Ectodermal cell (in vitro differentiated cells): ENCODE data around the gene LAMP5.
A peak's percentile ranks its signal among the peaks of the same experiment; 100 is the strongest.

Experiments
- H3K27ac ChIP-seq: 2 replicates; pipeline ENCODE4 v1.7.0; 2013; ENCODE audit warnings: mild to moderate bottlenecking, low read depth, low read length; ENCODE audit not compliant: insufficient read depth, poor library complexity, severe bottlenecking
- H3K27me3 ChIP-seq: 2 replicates; pipeline ENCODE4 v1.7.0; 2013; ENCODE audit warnings: mild to moderate bottlenecking, low read length; ENCODE audit not compliant: insufficient read depth, control insufficient read depth, poor library complexity, severe bottlenecking
- H3K36me3 ChIP-seq: one replicate; pipeline ENCODE4 v1.7.0; 2013; ENCODE audit warnings: low read length; ENCODE audit not compliant: control insufficient read depth, insufficient read depth
- H3K4me1 ChIP-seq: one replicate; pipeline ENCODE4 v1.7.0; 2013; ENCODE audit warnings: low read length; ENCODE audit not compliant: control insufficient read depth, insufficient read depth
- H3K4me3 ChIP-seq: 2 replicates; pipeline ENCODE4 v1.7.0; 2013; ENCODE audit warnings: low read depth, low read length, control low read depth; ENCODE audit not compliant: insufficient read depth
- H3K9me3 ChIP-seq: 2 replicates; pipeline ENCODE4 v1.7.0; 2013; ENCODE audit warnings: mild to moderate bottlenecking, low read length, moderate library complexity; ENCODE audit not compliant: control insufficient read depth
- WGBS, 2 experiments: methylation state at CpG; one replicate each; pipeline ENCODE4 v1.1.7; 2013; ENCODE audit warnings: missing lambda C conversion rate in 2 of 2; 5-methylcytosine and 5-hydroxymethylcytosine counted together

Gene LAMP5

GRCh38 chr20:9498322-9498721 lies 16.1 kb upstream of the LAMP5 start:
- Histone ChIP-seq H3K36me3 (no peaks in the 10 kb centered on the region), H3K9me3 (no peaks in the 10 kb centered on the region), H3K27me3 (no peaks in the 10 kb centered on the region), H3K4me3 (no peak overlapping the region), H3K4me1 (no peaks in the 10 kb centered on the region), H3K27ac (no peak overlapping the region)
- 96 to 98% methylated on average over 4 of the region's 4 CpGs for WGBS, 2 experiments

- no peaks in the 10 kb centered on the region for H3K4me1 ChIP-seq
- 92 to 94% methylated on average over 5 of the region's 5 CpGs for WGBS, 2 experiments
- no peaks in the 10 kb centered on the region for H3K27me3 ChIP-seq
- H3K4me3 ChIP-seq = no peak overlapping the region
- H3K36me3 ChIP-seq = no peaks in the 10 kb centered on the region
- no peak overlapping the region for H3K27ac ChIP-seq
- H3K9me3 ChIP-seq = no peaks in the 10 kb centered on the region
Observed at GRCh38 chr20:9499126-9499899, 15.1 kb upstream of the LAMP5 start.

GRCh38 chr20:9500121-9500520 lies 14.3 kb upstream of the LAMP5 start:
- no peaks in the 10 kb centered on the region for H3K36me3 ChIP-seq
- no peak overlapping the region for H3K4me3 ChIP-seq
- H3K4me1 ChIP-seq = no peaks in the 10 kb centered on the region
- H3K9me3 ChIP-seq = no peaks in the 10 kb centered on the region
- H3K27ac ChIP-seq = no peak overlapping the region
- H3K27me3 ChIP-seq = peaks cover 6% of the 10 kb centered on the region
- 82 to 86% methylated on average over 2 of the region's 2 CpGs for WGBS, 2 experiments

- H3K4me3 ChIP-seq = no peak overlapping the region
- WGBS, 2 experiments = 91 to 92% methylated on average over 1 to 2 of the region's 2 CpGs
Observed at GRCh38 chr20:9501473-9501872, 12.9 kb upstream of the LAMP5 start.

GRCh38 chr20:9503526-9504245 lies 10.7 kb upstream of the LAMP5 start:
- no peaks in the 10 kb centered on the region for H3K9me3 ChIP-seq
- peaks cover 8% of the 10 kb centered on the region for H3K4me1 ChIP-seq
- H3K27me3 ChIP-seq = peaks cover 41% of the 10 kb centered on the region
- no peak overlapping the region for H3K27ac ChIP-seq
- H3K36me3 ChIP-seq = no peaks in the 10 kb centered on the region
- 74% methylated on average over 9 of the region's 9 CpGs for WGBS, 2 experiments
- H3K4me3 ChIP-seq = no peak overlapping the region

More at GRCh38 chr20:9501473-9501872, 12.9 kb upstream of the LAMP5 start:
- H3K36me3 ChIP-seq = no peaks in the 10 kb centered on the region
- H3K27me3 ChIP-seq = peaks cover 19% of the 10 kb centered on the region
- no peaks in the 10 kb centered on the region for H3K9me3 ChIP-seq
- no peak overlapping the region for H3K27ac ChIP-seq
- no peaks in the 10 kb centered on the region for H3K4me1 ChIP-seq

- H3K4me3 ChIP-seq = no peak overlapping the region
- H3K9me3 ChIP-seq = no peaks in the 10 kb centered on the region
- no peak overlapping the region for H3K27ac ChIP-seq
- peaks cover 8% of the 10 kb centered on the region for H3K4me1 ChIP-seq
- WGBS, 2 experiments = 45 to 47% methylated on average over 34 of the region's 34 CpGs
- no peaks in the 10 kb centered on the region for H3K36me3 ChIP-seq
- peaks cover 68% of the 10 kb centered on the region for H3K27me3 ChIP-seq
Observed at GRCh38 chr20:9506280-9506821, 8.0 kb upstream of the LAMP5 start.

GRCh38 chr20:9506964-9507369 lies 7.4 kb upstream of the LAMP5 start:
- Histone ChIP-seq H3K9me3 (no peaks in the 10 kb centered on the region), H3K36me3 (no peaks in the 10 kb centered on the region), H3K4me3 (peak overlapping the region; percentile 5), H3K27ac (no peak overlapping the region), H3K27me3 (peaks cover 74% of the 10 kb centered on the region), H3K4me1 (peaks cover 8% of the 10 kb centered on the region)
- WGBS, 2 experiments = 31 to 39% methylated on average over 31 of the region's 31 CpGs

- WGBS, 2 experiments = 44% methylated on average over 37 of the region's 37 CpGs
- H3K27me3 ChIP-seq = peaks cover 81% of the 10 kb centered on the region
- H3K36me3 ChIP-seq = no peaks in the 10 kb centered on the region
- H3K4me3 ChIP-seq = peak overlapping the region; percentile 10
- H3K9me3 ChIP-seq = no peaks in the 10 kb centered on the region
- H3K4me1 ChIP-seq = peaks cover 8% of the 10 kb centered on the region
- no peak overlapping the region for H3K27ac ChIP-seq
Observed at GRCh38 chr20:9507544-9508239, 6.7 kb upstream of the LAMP5 start.

GRCh38 chr20:9508240-9508661 lies 6.1 kb upstream of the LAMP5 start:
- no peaks in the 10 kb centered on the region for H3K9me3 ChIP-seq
- 36 to 41% methylated on average over 23 of the region's 23 CpGs for WGBS, 2 experiments
- H3K4me1 ChIP-seq = peaks cover 8% of the 10 kb centered on the region
- no peaks in the 10 kb centered on the region for H3K36me3 ChIP-seq
- H3K27ac ChIP-seq = no peak overlapping the region
- H3K4me3 ChIP-seq = peak overlapping the region; percentile 10
- peaks cover 84% of the 10 kb centered on the region for H3K27me3 ChIP-seq
